ENCODE results near the gene SIT1.

DNA sequence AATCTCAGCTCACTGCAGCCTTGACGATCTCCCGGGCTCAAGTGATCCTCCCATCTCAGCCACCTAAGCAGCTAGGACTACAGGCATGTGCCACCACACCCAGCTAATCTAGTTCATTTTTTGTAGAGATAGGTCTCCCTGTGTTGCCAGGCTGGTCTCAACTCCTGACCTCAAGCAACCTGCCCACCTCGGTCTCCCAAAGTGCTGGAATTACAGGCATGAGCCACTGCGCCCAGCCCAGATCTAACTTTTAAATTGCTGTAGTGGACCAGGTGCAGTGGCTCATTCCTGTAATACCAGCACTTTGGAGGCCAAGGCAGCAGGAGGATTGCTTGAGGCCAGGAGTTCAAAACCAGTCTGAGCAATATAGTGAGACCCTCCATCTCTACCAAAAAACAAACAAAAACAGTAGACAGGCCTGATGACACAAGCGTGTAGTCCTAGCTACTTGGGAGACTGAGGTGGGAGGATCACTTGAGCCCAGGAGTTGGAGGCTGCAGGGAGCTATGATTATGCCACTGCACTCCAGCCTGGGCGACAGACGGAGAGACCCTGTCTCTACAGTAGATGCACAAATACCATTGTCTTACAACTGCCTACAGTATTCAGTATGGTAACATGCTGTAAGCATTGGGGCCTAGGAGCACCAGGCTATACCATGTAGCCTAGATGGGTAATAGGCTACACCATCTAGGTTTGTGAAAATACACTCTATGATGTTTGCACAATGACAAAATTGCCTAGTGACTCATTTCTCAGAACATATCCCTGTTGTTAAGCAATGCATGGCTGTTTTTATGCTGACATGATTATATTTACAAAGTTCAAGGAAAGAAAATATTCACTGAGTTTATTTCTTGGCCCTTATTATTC, 1.5 kb upstream of the SIT1 start:
- TF ChIP-seq CTCF (IDR thresholded peaks at IDR 0.05; ENCODE audit: low read length) (no peak), EZH2 (IDR thresholded peaks at IDR 0.05; ENCODE audit: borderline replicate concordance, low read length) (no peak)
